ENCODE measurements around the gene ZNF17.
"Not testable (repeated sequence)": the region's sequence is repeated elsewhere in the genome, so short reads cannot be mapped to it uniquely, and the experiment has no call there.

The ZNF17 gene

DNA sequence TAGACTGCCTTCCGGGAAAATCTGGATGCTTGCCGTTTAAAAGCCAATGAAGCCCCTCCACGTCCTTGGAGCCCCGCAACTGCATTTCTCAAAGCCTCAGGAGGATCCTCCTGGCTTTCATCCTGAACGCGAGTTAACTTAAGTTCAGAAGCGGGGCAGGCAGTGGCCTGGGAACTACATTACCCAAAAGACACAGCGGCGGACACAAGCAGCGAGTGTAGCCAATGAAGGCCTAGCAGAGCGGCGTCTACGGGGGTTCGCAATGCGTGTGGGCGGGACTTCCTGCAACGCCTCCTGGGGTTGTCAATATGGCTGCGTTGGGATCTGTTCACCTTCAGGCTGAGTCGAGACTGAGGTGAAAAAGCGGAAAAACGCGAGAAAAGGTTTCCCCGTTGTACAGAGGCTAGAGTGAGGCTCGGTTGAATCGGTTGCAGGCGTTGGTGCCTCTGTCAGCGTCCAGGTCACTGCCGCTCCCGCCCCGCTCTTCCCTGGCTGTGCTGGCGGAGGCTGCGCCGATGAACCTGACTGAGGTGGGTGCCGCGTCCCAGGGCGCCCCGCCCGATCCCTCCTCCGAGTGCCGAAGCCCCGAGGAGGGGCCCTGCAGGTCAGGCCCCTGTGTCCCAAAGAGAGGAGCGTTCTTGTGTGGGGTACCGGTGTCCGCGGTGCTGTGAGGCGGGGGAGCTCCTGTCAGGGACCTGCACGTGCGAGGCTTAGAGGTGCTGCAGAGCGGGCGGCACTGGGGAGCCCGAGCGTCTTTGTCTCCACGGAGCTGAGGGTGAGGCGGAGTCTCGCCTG lies at the start of gene ZNF17:
ZNF17 (plus strand) TSS at position 285 of the 795 bp plus-strand sequence. CDS start 2,455 bp downstream, outside the sequence.
- peak; percentile 96 for DNase-seq

DNA sequence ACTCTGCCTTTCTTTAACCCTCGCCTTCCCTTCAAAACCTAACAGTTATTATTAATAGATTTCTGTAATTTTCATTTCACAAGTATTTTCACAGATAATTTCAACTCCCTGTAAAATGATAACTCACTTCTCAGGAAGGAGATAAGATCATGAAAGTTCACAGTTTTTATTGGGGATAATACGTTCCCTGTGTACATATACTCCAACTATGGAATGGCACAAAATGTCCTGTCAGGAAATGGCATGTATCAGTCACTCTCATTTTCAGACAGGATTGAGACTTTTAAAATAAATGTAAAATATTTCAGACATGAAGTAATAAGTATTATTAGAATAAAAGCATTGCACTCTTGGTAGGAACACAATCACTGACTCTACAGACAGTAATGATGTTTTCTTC lies 48.5 kb upstream of the ZNF17 start:
- DNase-seq, result no peak

DNA sequence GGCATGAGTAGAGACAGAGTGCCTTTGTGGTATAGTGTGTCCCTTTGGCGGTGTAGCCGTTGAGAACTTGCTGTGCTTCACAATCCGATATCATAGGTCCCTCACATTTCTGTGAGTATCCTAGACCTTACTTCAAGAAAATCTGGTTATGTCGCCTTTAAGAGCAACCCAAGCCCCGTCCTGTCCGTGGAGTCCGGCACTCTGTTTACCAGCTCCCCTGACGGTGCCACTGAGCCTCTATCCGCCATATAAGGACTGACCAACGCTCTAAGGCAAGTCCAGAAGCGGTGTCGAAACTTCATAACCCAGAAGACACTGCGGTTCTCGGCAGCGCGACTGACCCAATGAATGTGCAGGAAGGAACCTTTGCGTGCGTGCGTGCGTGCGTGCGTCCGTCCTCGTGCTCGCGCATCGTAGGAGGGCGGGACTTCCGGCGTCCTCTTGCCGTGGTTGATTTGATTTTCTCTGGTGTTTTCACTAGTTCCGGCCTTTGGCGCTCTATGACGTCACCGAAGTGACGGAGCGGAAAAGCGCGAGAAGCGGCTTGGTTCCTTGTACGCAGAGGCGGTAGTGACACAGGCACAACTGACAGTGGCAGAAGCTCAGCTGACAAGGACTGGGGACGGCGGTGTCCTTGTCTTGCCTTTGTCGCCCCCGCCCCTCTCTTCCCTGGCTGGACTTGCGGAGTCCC lies 47.8 kb upstream of the ZNF17 start, which contains the start of the genes TRAPPC2B and ZNF547:
TRAPPC2B (plus strand) TSS at position 555 of the 691 bp plus-strand sequence. CDS start 1,283 bp downstream, outside the sequence.
ZNF547 (plus strand) TSS at position 555 of the 691 bp plus-strand sequence. CDS start 5,005 bp downstream, outside the sequence.
- DNase-seq, result peak; percentile 99

DNA sequence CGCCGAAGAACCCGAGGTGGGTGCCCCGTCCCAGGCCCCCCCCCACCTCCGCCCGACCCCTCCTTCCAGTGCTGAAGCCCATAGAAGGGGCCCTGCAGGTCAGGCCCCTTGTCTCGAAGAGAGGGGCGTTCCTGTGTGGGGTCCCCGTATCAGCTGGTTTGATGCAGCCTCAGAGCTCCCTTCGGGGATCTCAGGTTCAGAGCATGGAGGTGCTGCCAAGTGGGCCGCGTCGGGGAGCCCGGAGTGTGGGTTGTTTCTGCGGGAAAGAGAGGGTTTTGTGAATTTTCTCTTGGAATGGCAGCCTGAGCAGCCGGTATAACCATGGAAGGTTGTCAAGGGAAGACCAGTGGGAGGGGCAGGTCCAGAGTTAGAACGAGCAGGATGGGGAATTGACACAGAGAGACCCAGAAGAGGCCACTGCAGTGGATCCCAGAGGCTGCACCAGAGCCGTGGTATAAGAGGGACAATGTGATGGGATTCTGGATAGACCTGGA lies 47.2 kb upstream of the ZNF17 start:
- no peak for DNase-seq

DNA sequence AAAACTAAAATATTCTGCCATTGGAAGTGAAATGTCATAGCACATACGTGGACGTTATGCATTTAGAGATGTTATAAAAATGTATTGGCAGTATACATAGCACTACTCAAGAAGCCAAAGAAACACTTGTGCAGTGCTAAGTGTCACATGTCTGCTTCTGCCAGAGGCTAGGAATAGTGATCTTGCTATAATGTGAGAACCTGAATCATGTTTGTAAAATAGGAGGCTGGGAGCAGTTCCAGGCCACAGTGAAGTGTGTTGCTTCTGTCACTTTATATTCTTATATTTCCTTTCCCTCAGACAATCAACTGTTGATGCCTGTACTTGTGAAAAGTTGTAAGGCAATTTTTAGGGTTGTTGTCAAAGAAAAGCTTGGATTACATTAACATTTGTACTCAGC lies 44.2 kb upstream of the ZNF17 start:
- DNase-seq, result no peak

DNA sequence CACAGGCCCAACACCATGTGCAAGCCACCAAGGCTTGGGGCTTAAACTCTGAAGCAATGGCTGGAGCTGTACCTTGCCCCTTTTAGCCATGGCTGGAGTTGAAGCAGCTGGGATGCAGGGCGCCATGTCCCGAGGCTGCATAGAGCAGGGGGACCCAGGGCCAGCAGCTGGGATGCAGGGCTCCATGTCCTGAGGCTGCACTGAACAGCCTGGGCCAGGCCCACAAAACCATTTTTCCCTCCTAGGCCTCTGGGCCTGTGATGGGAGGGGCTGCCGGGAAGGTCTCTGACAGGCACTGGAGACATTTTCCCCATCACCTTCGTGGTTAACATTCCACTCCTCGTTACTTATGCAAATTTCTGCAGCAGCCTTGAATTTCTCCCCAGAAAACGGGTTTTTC lies 36.8 kb upstream of the ZNF17 start:
- DNase-seq, result no peak

DNA sequence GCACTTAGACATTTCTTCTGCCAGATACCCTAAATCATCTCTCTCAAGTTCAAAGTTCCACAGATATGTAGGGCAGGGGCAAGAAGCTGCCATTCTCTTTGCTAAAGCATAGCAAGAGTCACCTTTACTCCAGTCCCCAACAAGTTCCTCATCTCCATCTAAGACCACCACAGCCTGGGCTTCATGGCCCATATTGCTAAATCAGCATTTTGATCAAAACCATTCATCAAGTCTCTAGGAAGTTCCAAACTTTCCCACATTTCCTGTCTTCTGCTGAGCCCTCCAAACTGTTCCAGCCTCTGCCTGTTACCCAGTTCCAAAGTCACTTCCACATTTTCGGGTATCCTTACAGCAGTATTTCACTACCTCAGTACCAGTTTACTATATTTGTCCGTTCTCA lies 36.3 kb upstream of the ZNF17 start:
- not testable (repeated sequence) for DNase-seq

DNA sequence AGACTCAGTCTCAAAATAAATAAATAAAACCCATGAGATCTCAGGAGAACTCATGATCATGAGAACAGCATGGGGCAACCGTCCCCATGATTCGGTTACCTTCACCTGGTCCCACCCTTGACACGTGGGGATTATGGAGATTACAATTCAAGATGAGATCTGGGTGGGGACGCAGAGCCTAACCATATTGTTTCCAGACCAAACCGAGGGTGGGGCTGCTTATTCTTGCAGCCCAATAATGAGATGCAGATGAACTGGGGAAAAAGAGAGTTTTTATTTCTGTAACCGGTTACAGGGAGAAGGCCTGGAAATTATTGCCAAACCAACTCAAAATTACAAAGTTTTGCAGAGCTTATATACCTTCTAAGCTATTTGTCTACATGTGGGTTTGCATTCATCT lies 34.8 kb upstream of the ZNF17 start:
- DNase-seq, result no peak

DNA sequence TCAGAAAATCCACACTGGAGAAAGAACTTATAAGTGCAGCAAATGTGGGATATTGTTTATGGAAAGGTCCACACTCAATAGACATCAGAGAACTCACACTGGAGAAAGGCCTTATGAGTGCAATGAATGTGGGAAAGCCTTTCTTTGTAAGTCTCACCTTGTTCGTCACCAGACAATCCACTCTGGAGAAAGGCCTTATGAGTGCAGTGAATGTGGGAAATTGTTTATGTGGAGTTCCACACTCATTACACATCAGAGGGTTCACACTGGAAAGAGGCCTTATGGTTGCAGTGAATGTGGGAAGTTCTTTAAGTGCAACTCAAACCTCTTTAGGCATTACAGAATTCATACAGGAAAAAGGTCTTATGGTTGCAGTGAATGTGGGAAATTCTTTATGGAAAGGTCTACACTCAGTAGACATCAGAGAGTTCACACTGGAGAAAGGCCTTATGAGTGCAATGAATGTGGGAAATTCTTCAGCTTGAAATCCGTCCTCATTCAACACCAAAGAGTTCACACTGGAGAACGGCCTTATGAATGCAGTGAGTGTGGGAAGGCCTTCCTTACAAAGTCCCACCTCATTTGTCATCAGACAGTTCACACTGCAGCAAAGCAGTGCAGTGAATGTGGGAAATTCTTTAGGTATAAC lies 33.3 kb upstream of the ZNF17 start:
- DNase-seq, result no peak

DNA sequence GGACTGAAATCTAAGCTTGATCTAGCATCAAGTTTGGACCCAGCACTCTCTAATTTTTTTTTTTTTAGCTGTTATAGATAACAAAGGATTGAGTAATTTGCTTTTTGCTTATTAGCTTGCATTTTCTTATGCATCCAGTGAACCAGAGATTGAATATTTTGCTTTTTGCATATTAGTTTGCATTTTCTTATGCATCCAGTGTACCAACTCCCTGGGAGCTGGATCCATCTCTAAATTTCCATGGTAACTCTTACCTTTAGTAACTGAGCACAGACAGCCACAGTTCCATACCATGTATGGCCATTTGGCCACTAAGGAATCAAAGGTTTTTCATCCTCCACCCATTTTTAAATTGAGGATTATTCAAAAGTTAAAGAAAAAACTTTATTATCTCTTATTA lies 30.0 kb upstream of the ZNF17 start:
- DNase-seq, result no peak

DNA sequence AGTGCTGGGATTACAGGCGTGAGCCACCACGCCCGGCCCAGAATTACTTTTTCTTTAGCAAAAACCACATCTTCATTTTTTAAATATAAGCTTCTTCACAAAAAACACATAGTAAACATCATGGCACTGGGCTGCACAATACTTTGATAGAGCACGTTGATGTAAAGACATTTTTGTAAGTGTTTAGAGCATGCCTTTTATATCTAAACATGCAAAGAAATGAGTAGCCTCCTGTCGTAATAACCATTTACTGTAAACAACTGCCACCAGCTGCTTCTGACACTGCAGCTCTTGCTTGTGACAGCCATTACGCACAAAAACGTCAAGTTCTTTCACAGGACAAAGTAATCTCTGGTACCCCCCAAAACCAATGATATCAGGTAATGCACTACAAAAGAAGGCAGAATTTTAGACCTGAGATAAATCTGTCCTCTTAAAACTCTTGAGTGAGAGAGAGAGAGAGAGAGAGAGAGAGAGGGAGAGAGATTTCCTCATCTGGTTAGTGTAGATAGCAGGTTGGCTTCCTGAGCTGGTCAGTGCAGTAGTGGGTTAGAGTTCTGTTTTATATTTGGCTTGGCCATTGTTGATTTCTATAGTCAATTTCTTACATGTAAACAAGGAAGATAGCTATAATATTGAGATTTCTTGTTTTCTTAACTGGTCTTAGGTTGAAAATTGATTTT lies 28.0 kb upstream of the ZNF17 start:
- DNase-seq, result no peak

DNA sequence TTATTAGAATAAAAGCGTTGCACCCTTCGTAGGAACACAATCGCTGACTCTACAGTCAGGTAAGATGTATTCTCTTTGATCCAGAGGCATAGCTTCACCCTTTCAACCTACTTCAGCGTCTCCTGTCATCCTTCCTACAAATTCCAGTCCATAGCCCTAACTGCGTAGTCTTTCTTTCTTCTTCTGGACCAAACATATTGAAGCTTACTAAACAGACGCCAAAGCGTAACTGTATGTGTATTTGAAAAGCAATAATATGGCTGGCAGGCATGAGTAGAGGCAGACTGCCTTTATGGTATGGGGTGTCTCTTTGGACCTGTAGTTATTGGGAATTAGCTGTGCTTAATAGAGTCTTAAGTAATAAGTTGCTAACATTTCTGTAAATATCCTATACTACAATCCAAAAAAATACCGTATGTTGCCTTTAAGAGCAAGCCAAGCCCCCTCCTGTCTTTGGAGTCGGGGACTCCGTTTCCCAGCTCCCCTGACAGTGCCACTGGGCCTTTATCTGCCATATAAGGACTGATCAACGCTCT lies 21.7 kb upstream of the ZNF17 start:
- DNase-seq, result no peak

DNA sequence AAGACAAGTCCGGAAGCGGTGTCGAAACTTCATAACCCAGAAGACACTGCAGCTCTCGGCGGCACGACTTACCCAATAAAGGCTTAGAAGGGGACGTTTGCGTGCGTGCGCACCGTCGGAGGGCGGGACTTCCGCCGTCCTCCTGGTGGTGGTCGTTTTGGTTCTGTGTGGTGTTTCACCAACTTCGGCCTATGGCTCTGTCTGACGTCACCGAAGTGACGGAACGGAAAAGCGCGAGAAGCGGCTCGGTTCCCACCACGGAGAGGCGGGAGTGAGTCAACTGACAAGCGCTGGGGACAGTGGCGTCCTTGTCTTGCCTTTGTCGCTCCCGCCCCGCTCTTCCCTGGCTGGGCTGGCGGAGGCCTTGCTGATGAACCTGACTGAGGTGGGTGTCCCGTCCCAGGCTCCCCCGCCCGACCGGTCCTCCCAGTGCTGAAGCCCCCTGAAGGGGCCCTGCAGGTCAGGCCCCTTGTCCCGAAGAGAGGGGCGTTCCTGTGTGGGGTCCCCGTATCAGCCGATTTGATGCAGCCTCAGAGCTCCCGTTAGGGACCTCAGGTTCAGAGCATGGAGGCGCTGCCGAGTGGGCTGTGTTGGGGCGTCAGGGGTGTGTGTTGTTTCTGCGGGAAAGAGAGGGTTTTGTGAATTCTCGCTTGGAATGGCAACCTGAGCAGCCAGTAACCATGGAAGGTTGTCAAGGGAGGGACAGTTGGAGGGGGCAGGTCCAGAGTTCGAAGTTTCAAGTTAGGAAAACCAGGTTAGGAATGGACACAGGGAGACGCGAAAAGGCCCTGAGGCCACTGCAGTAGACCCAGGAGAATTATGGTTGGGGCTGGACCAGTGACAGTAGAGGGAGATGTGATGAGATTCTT lies 21.0 kb upstream of the ZNF17 start, which contains the start of gene ZNF548:
ZNF548 (plus strand) TSS at position 125 of the 869 bp plus-strand sequence; CDS start at position 371, 246 bp downstream.
- DNase-seq, result peak; percentile 97

DNA sequence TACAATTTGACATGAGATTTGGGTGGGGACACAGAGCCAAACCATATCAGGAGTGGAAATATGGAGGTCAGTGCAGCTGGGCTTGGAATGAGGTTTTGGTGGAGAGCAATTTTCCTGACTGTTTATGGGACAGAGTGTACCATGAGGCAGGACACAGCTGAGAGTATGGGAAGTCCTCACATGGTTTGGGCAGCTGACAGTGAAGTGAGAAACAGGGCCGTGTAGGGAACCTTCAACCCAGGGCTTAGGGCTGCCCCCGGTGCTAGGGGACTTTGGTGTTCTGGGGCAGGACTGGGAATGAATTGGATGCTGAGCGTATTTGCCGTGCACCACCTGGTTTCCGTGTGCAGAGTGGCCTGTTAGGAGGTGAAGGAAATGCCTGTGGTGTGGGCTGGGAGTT lies 15.3 kb upstream of the ZNF17 start:
- no peak for DNase-seq

DNA sequence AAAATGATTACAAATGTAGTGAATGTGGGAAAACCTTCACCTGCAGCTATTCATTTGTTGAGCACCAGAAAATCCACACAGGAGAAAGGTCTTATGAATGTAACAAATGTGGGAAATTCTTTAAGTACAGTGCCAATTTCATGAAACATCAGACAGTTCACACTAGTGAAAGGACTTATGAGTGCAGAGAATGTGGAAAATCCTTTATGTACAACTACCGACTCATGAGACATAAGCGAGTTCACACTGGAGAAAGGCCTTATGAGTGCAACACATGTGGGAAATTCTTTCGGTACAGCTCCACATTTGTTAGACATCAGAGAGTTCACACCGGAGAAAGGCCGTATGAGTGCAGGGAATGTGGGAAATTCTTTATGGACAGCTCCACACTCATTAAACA lies 12.1 kb upstream of the ZNF17 start:
- no peak for DNase-seq

DNA sequence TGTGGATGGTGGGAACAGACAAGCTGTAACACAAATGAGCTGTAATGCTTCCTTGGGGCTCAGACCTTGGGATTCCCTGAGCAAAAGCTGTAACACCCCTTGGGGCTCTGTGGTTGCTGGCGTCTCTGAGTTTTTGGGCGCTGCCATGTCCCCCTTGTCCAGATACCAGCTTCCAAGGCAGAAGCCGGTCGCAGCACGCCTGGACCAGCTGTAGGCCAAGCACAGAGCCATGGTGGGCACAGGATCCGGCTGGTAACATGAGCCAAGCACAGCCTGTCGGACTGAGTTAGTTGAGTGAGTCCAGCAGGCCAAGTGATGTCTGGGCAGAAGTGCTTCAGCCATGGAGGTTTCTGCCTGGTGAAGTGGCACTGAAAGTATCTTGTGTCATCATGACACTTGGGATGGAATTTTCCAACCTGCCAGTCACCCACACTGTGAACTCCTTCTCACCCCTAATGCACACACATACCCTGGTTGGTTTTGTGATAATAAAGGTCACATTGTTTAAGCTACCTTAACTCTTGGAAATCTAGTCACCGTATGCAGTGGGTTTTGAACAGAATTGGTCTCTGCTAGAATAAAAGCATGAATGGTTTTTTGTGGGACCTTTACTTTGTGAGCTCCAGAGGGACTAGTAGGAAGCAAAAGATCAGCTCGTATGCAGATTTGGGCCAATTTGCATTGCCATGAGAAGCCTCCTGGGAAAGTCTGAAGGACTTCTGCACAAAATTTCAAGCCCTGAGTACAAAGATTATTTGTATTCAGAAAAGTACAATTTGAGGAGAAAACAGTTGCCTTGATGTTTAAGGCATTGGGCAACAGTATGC lies 7.0 kb upstream of the ZNF17 start:
- DNase-seq, result no peak

DNA sequence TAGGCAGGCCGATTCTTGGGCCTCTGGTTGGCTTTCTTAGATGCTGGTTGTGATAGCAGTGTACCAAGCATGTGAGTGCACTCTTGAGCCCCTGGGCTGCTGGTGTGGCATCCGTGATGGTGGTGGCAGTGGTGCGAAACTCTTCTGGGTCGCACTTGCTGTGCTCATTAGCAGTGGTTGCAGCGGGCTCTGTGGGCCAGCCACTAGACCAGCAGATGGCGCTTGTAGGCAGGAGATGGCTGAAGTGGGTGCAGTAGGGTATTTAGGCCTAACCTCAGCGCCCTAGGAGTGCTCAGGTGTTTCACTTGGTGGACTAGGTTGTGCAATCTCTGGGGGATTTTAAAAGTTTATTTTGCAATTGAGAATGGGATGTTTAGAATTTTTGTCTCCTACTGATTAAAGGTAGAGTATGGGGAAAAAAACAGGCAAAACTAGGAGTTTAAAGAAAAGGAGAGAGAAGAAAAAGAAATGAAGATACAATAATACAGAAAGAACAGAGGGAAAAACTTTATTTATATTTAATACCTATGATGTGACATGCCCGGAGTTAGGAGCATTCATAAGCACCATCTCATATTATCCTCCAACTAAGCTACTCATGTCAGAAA lies 4.3 kb upstream of the ZNF17 start:
- peak; percentile 76 for DNase-seq

DNA sequence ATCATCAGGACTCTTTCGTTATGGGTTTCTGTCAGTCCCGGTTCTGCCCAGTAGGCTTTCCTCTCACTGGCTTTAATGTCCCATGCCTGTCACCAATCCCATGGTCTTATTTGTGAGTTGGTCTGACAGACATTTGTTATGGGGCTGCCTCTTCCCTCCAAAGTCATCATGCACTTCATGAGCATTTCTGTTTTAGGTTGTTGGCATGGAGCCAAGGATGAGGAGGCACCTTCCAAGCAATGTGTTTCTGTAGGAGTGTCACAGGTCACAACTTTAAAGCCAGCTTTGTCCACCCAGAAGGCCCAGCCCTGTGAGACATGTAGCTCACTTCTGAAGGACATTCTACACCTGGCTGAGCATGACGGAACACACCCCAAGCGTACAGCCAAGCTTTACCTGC lies 8.5 kb downstream of the ZNF17 start:
- no peak for DNase-seq

DNA sequence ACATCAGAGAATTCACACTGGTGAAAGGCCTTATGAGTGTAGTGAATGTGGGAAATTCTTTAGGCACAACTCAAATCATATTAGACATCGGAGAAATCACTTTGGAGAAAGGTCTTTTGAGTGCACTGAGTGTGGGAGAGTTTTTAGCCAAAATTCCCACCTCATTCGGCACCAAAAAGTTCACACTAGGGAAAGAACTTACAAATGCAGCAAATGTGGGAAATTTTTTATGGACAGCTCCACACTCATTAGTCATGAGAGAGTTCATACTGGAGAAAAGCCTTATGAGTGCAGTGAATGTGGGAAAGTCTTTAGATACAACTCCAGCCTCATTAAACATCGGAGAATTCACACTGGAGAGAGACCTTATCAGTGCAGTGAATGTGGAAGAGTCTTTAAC lies 10.1 kb downstream of the ZNF17 start:
- DNase-seq, result no peak

Measured in stimulated activated CD4-positive, alpha-beta T cell treated with anti-CD3 and anti-CD28 coated beads, Interleukin-4, amount 100 ng/mL, for 24 hours (primary cell).